Measurements from ENCODE around the gene ZBTB44.
"Not testable (repeated sequence)": the region's sequence is repeated elsewhere in the genome, so short reads cannot be mapped to it uniquely, and the experiment has no call there.

Gene ZBTB44

DNA sequence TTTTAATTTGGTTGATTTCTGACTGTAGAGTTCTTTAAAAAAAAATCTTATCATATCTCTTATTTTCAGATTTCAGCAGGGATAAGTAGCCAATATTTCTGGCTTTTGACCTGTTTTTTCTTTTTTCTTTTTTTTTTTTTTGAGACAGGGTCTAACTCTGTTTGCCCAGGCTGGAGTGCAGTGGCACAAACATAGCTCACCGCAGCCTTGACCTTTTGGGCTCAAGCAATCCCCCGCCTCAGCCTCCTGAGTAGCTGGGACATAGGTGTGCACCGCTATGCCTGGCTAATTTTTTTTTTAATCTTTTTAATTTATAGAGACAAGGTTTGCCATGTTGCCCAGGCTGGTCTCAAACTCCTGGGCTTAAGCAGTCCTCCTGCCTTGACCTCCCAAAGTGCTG lies 23.9 kb upstream of the ZBTB44 start:
- Histone ChIP-seq H3K79me2 (ENCODE audit: control insufficient read depth, insufficient read depth, low read length) (no peaks in the 10 kb centered on the region), H3K9ac (ENCODE audit: low read length) (no peak overlapping the region), H4K8ac (ENCODE audit: low read depth, low read length) (no peak overlapping the region), H2BK5ac (ENCODE audit: low read length) (no peak overlapping the region), H3K56ac (ENCODE audit: low read length) (no peak overlapping the region), H3K4me3 (ENCODE audit: low read length) (no peak overlapping the region), H3K4me2 (ENCODE audit: low read length) (no peak overlapping the region), H3K27ac (ENCODE audit: low read depth, low read length) (no peak overlapping the region), H4K5ac (ENCODE audit: low read length) (no peak overlapping the region), H2BK15ac (replicated peaks; ENCODE audit: low read depth) (no peak overlapping the region), H3K23ac (ENCODE audit: low read length) (no peak overlapping the region), H3K4me1 (ENCODE audit: control insufficient read depth, low read depth, low read length) (no peaks in the 10 kb centered on the region), H2AK5ac (ENCODE audit: low read length) (no peak overlapping the region), H3K27me3 (ENCODE audit: insufficient read depth, low read length, poor library complexity) (no peaks in the 10 kb centered on the region), H3K36me3 (ENCODE audit: control insufficient read depth, insufficient read depth, low read length) (no peaks in the 10 kb centered on the region), H2BK120ac (ENCODE audit: low read depth, low read length) (no peak overlapping the region), H3K18ac (ENCODE audit: low read length) (no peak overlapping the region), H3K79me1 (ENCODE audit: low read length) (no peaks in the 10 kb centered on the region), H3K4ac (ENCODE audit: low read depth, low read length) (no peak overlapping the region)
- DNase-seq, result no peak
- WGBS (ENCODE audit: extremely low coverage, insufficient coverage, low lambda C conversion rate), result no CpG with 5 or more reads among the region's 3 CpGs

DNA sequence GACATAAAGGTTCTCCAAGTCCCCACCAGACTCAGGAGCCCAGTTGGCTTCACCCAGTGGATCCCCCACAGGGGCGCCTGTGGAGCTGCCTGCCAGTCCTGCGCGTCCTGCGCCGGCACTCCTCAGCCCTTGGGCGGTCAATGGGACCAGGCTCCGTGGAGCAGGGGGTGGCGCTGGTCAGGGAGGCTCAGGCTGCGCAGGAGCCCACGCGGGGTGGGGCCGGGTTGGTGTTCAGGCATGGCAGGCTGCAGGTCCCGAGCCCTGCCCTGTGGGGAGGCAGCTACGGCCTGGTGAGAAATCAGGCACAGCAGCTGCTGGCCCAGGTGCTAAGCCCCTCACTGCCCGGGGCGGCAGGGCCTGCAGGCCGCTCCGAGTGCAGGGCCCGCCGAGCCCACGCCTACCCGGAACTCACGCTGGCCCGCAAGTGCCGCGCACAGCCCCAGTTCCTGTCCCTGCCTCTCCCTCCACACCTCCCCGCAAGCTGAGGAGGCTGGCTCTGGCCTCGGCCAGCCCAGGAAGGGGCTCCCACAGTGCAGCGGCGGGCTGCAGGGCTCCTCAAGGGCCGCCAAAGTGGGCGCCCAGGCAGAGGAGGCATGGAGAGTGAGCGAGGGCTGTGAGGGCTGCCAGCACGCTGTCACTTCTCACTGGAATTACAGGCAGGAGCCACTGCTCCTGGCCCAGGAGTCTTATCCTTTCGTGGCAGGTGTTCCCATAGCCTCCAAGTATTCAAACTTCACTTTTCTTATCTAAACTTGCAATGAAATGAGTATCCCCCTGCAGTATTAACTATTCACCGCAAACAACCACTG lies 22.8 kb upstream of the ZBTB44 start:
- Histone ChIP-seq H3K4me2 (ENCODE audit: low read length) (no peak overlapping the region), H3K27me3 (ENCODE audit: insufficient read depth, low read length, poor library complexity) (no peaks in the 10 kb centered on the region), H3K36me3 (ENCODE audit: control insufficient read depth, insufficient read depth, low read length) (no peaks in the 10 kb centered on the region), H4K5ac (ENCODE audit: low read length) (no peak overlapping the region), H3K79me1 (ENCODE audit: low read length) (no peaks in the 10 kb centered on the region), H3K4me1 (ENCODE audit: control insufficient read depth, low read depth, low read length) (no peaks in the 10 kb centered on the region), H3K4ac (ENCODE audit: low read depth, low read length) (no peak overlapping the region), H3K79me2 (ENCODE audit: control insufficient read depth, insufficient read depth, low read length) (no peaks in the 10 kb centered on the region), H2BK120ac (ENCODE audit: low read depth, low read length) (no peak overlapping the region), H3K18ac (ENCODE audit: low read length) (no peak overlapping the region), H4K8ac (ENCODE audit: low read depth, low read length) (no peak overlapping the region), H2AK5ac (ENCODE audit: low read length) (no peak overlapping the region), H3K56ac (ENCODE audit: low read length) (no peak overlapping the region), H2BK15ac (replicated peaks; ENCODE audit: low read depth) (no peak overlapping the region), H3K23ac (ENCODE audit: low read length) (no peak overlapping the region), H3K9ac (ENCODE audit: low read length) (no peak overlapping the region), H2BK5ac (ENCODE audit: low read length) (no peak overlapping the region), H3K4me3 (ENCODE audit: low read length) (no peak overlapping the region), H3K27ac (ENCODE audit: low read depth, low read length) (no peak overlapping the region)
- no peak for DNase-seq
- no CpG with 5 or more reads among the region's 36 CpGs for WGBS (ENCODE audit: extremely low coverage, insufficient coverage, low lambda C conversion rate)

DNA sequence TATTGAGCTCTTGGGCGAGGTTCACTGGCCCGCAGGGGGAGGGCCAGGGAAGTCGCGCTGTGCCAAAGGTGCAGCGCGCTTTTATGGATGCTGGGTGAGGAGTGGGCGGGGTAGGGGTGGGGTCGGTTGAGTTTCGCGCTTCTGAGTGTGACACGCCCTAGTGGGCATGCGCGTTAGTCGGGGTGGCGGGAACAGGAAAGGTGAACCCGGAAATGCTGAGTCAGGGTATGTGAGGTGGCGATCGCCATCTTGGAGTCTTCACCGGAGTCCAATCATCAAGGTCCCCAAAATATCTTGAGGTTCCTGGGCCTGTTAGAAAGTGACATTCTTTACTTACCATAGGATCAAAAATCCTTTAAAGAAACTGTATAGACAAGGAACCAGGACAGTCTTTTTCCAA lies 16.7 kb upstream of the ZBTB44 start:
- not testable (repeated sequence) for H3K23ac ChIP-seq (ENCODE audit: low read length); H3K4me3 ChIP-seq (ENCODE audit: low read length); H2BK120ac ChIP-seq (ENCODE audit: low read depth, low read length); H3K4me1 ChIP-seq (ENCODE audit: control insufficient read depth, low read depth, low read length); H3K27ac ChIP-seq (ENCODE audit: low read depth, low read length); H3K9ac ChIP-seq (ENCODE audit: low read length); H3K79me1 ChIP-seq (ENCODE audit: low read length); H4K5ac ChIP-seq (ENCODE audit: low read length); H2BK5ac ChIP-seq (ENCODE audit: low read length); H2BK15ac ChIP-seq (replicated peaks; ENCODE audit: low read depth); H4K8ac ChIP-seq (ENCODE audit: low read depth, low read length); H3K36me3 ChIP-seq (ENCODE audit: control insufficient read depth, insufficient read depth, low read length); H3K4me2 ChIP-seq (ENCODE audit: low read length); H3K18ac ChIP-seq (ENCODE audit: low read length); H3K27me3 ChIP-seq (ENCODE audit: insufficient read depth, low read length, poor library complexity); H3K56ac ChIP-seq (ENCODE audit: low read length); H3K79me2 ChIP-seq (ENCODE audit: control insufficient read depth, insufficient read depth, low read length); DNase-seq; H2AK5ac ChIP-seq (ENCODE audit: low read length); H3K4ac ChIP-seq (ENCODE audit: low read depth, low read length)
- no CpG with 5 or more reads among the region's 19 CpGs for WGBS (ENCODE audit: extremely low coverage, insufficient coverage, low lambda C conversion rate)

DNA sequence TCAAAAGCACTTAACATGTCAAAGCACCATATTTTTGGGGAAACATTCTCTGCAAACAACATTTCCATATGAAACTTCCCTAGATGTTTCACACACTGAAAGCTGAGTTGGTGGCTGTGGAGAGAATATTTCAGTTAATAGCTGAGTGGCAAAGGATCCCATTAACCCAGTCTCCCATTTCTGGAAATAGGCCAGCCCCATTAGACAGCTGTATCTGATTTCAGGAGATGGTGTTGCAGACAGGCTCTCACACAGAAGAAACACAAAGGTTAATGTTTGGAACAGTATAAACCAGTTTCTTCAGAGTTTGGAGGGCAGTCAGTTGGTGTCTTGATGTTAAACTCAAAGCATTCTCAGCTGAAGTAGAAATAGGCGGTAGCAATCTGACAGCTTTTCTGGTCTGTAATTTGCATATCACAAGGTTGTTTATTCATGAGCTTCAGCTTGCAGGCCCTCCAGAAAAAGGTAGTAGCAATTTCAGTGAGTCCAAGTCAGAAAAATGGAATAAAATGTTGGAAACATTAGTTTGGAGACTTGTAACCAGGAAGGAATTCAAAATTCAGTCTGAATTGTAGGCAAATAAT lies 15.5 kb upstream of the ZBTB44 start:
- H4K8ac ChIP-seq (ENCODE audit: low read depth, low read length), result no peak overlapping the region
- H4K5ac ChIP-seq (ENCODE audit: low read length), result no peak overlapping the region
- no peaks in the 10 kb centered on the region for H3K4me1 ChIP-seq (ENCODE audit: control insufficient read depth, low read depth, low read length)
- no peak for DNase-seq
- no peak overlapping the region for H3K27ac ChIP-seq (ENCODE audit: low read depth, low read length)
- no peak overlapping the region for H3K23ac ChIP-seq (ENCODE audit: low read length)
- H3K4me3 ChIP-seq (ENCODE audit: low read length), result no peak overlapping the region
- no peak overlapping the region for H3K9ac ChIP-seq (ENCODE audit: low read length)
- H3K79me1 ChIP-seq (ENCODE audit: low read length), result no peaks in the 10 kb centered on the region
- H3K27me3 ChIP-seq (ENCODE audit: insufficient read depth, low read length, poor library complexity), result no peaks in the 10 kb centered on the region
- H3K4me2 ChIP-seq (ENCODE audit: low read length), result no peak overlapping the region
- H3K36me3 ChIP-seq (ENCODE audit: control insufficient read depth, insufficient read depth, low read length), result no peaks in the 10 kb centered on the region
- WGBS (ENCODE audit: extremely low coverage, insufficient coverage, low lambda C conversion rate), result no CpG with 5 or more reads among the region's 1 CpG
- H2BK15ac ChIP-seq (replicated peaks; ENCODE audit: low read depth), result no peak overlapping the region
- H3K56ac ChIP-seq (ENCODE audit: low read length), result no peak overlapping the region
- H2BK5ac ChIP-seq (ENCODE audit: low read length), result no peak overlapping the region
- no peak overlapping the region for H2AK5ac ChIP-seq (ENCODE audit: low read length)
- no peak overlapping the region for H2BK120ac ChIP-seq (ENCODE audit: low read depth, low read length)
- H3K4ac ChIP-seq (ENCODE audit: low read depth, low read length), result no peak overlapping the region
- H3K79me2 ChIP-seq (ENCODE audit: control insufficient read depth, insufficient read depth, low read length), result no peaks in the 10 kb centered on the region
- H3K18ac ChIP-seq (ENCODE audit: low read length), result no peak overlapping the region

DNA sequence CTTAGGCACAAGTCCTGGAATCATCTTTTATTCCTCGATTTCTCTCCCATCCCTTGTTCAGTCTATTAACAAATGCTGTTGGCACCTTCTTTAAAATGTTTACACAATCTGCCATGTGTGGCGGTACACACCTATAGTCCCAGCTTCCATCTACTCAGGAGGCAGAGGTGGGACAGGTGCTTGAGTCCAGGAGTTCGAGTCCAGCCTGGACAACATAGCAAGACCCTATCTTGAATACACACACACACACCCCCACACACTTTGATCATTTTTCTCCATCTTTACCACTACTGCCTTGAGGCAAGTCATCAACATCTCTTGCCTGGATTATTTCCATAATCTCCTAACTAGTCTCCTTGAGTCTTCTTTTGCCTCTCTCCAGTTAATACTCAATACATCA lies 13.7 kb upstream of the ZBTB44 start:
- Histone ChIP-seq H3K4me3 (ENCODE audit: low read length) (no peak overlapping the region), H2BK15ac (replicated peaks; ENCODE audit: low read depth) (no peak overlapping the region)

More for the DNA sequence above, 13.7 kb upstream of the ZBTB44 start:
- Histone ChIP-seq H4K8ac (ENCODE audit: low read depth, low read length) (no peak overlapping the region), H3K36me3 (ENCODE audit: control insufficient read depth, insufficient read depth, low read length) (no peaks in the 10 kb centered on the region), H3K4ac (ENCODE audit: low read depth, low read length) (no peak overlapping the region), H3K23ac (ENCODE audit: low read length) (no peak overlapping the region), H3K18ac (ENCODE audit: low read length) (no peak overlapping the region), H3K4me1 (ENCODE audit: control insufficient read depth, low read depth, low read length) (no peaks in the 10 kb centered on the region), H2BK120ac (ENCODE audit: low read depth, low read length) (no peak overlapping the region), H3K56ac (ENCODE audit: low read length) (no peak overlapping the region), H3K27me3 (ENCODE audit: insufficient read depth, low read length, poor library complexity) (no peaks in the 10 kb centered on the region), H3K9ac (ENCODE audit: low read length) (no peak overlapping the region), H3K79me2 (ENCODE audit: control insufficient read depth, insufficient read depth, low read length) (no peaks in the 10 kb centered on the region), H3K79me1 (ENCODE audit: low read length) (no peaks in the 10 kb centered on the region), H3K27ac (ENCODE audit: low read depth, low read length) (no peak overlapping the region), H4K5ac (ENCODE audit: low read length) (no peak overlapping the region), H2BK5ac (ENCODE audit: low read length) (no peak overlapping the region), H3K4me2 (ENCODE audit: low read length) (no peak overlapping the region), H2AK5ac (ENCODE audit: low read length) (no peak overlapping the region)
- no CpG with 5 or more reads among the region's 3 CpGs for WGBS (ENCODE audit: extremely low coverage, insufficient coverage, low lambda C conversion rate)
- no peak for DNase-seq
